Gastrocnemius medialis (tissue), 4 donors: ENCODE data around the gene RIC8A.

ENCODE experiments used
- POLR2A ChIP-seq, 2 donors: fragments of 450-650 bp; IDR thresholded peaks; one replicate each; pipeline ENCODE4 v1.6.1; 2017; ENCODE audit warnings: antibody characterized with exemption in 2 of 2, mild to moderate bottlenecking in 2 of 2, moderate library complexity in 2 of 2
- TF ChIP-seq, protein P1 (sequence below), 5 experiments: fragments of 450-650 bp in 3 of 5; fragments of 200-600 bp in 2 of 5; sonication (generic) in 2 of 5; IDR thresholded peaks in 4 of 5; conservative IDR thresholded peaks in 1 of 5; 1 replicate in 4 of 5; 2 replicates in 1 of 5; pipeline ENCODE4 v1.5.1; 2016 to 2019; ENCODE audit warnings: antibody characterized with exemption in 5 of 5, mild to moderate bottlenecking in 3 of 5, moderate library complexity in 3 of 5

- TF ChIP-seq, protein P1, sequence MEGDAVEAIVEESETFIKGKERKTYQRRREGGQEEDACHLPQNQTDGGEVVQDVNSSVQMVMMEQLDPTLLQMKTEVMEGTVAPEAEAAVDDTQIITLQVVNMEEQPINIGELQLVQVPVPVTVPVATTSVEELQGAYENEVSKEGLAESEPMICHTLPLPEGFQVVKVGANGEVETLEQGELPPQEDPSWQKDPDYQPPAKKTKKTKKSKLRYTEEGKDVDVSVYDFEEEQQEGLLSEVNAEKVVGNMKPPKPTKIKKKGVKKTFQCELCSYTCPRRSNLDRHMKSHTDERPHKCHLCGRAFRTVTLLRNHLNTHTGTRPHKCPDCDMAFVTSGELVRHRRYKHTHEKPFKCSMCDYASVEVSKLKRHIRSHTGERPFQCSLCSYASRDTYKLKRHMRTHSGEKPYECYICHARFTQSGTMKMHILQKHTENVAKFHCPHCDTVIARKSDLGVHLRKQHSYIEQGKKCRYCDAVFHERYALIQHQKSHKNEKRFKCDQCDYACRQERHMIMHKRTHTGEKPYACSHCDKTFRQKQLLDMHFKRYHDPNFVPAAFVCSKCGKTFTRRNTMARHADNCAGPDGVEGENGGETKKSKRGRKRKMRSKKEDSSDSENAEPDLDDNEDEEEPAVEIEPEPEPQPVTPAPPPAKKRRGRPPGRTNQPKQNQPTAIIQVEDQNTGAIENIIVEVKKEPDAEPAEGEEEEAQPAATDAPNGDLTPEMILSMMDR (IDR thresholded peaks at IDR 0.05 in 4 of 5, conservative IDR thresholded peaks at IDR 0.05 in 1 of 5), result no peak
- TF ChIP-seq POLR2A (IDR thresholded peaks at IDR 0.05), result no peak
Measured at GRCh38 chr11:196786-197731, 10.4 kb upstream of the RIC8A start.
